B cell (primary cell): ENCODE results near the gene SLC16A1. TPM values are rescaled to one million over a fixed set of nuclear protein-coding genes. Genes with fewer than 3 reads are reported as not detected.

Experiments
- ATAC-seq: fragments of 200-7000 bp; cut with Tn5 transposase; one replicate; pipeline ENCODE4 v1.10.0; 2021; ENCODE audit warnings: low read depth, mild to moderate bottlenecking, moderate number of reproducible peaks, moderate library complexity
- CTCF ChIA-PET: fragments of 350-600 bp; sonication (Branson Sonifier 250); formaldehyde crosslinking; loops from one replicate; lab custom pipeline; 2021; ENCODE audit warnings: antibody characterized with exemption, inconsistent platforms; lab: Charles Lee
- POLR2A ChIA-PET: fragments of 350-600 bp; sonication (Branson Sonifier 250); formaldehyde crosslinking; loops from one replicate; lab custom pipeline; 2021; ENCODE audit warnings: antibody characterized with exemption; lab: Charles Lee
- DNase-seq: peaks from one replicate; pipeline ENCODE4 v3.0.0; 2013
- H2AFZ ChIP-seq: 2 replicates; pipeline ENCODE4 v1.6.1; 2012; ENCODE audit warnings: mild to moderate bottlenecking, low read depth, low read length; ENCODE audit not compliant: insufficient read depth, poor library complexity, severe bottlenecking
- H3K27ac ChIP-seq, 2 donors: 1 replicate in 1 of 2; 2 replicates in 1 of 2; pipeline ENCODE4 v1.5.1; 2012 to 2013; ENCODE audit warnings: low read length in 2 of 2, mild to moderate bottlenecking in 2 of 2, moderate library complexity in 1 of 2
- H3K27me3 ChIP-seq, 4 experiments: fragments of 200-600 bp in 1 of 4; sonication (generic) in 1 of 4; replicated peaks in 1 of 4; 1 replicate in 2 of 4; 2 replicates in 2 of 4; pipeline versions ENCODE4 v1.6.1 to v1.7.0; 2013 to 2016; ENCODE audit warnings: low read length in 3 of 4, mild to moderate bottlenecking in 2 of 4, mixed read lengths in 1 of 4, moderate library complexity in 1 of 4; ENCODE audit not compliant: insufficient read depth in 4 of 4, control insufficient read depth in 3 of 4; ENCODE audit errors: control extremely low read depth in 1 of 4
- H3K36me3 ChIP-seq, 2 experiments: replicated peaks in 1 of 2; 1 replicate in 1 of 2; 2 replicates in 1 of 2; pipeline versions ENCODE4 v1.6.1 to v1.7.1; 2013; ENCODE audit warnings: low read length in 1 of 2; ENCODE audit not compliant: insufficient read depth in 2 of 2, control insufficient read depth in 1 of 2; ENCODE audit errors: control extremely low read depth in 1 of 2, extremely low read depth in 1 of 2
- H3K4me1 ChIP-seq, 2 donors: fragments of 200-600 bp in 1 of 2; sonication (generic) in 1 of 2; 1 replicate in 1 of 2; 2 replicates in 1 of 2; pipeline versions ENCODE4 v1.5.1 to v1.6.1; 2013 to 2017; ENCODE audit warnings: low read length in 2 of 2; ENCODE audit not compliant: control insufficient read depth in 2 of 2, insufficient read depth in 2 of 2
- H3K4me2 ChIP-seq: replicated peaks from 2 replicates; pipeline ENCODE3; 2012; ENCODE audit warnings: mild to moderate bottlenecking, low read depth, low read length; ENCODE audit not compliant: poor library complexity, severe bottlenecking
- H3K4me3 ChIP-seq, 5 experiments: fragments of 200-600 bp in 1 of 5; sonication (generic) in 1 of 5; 1 replicate in 3 of 5; 2 replicates in 2 of 5; pipeline versions ENCODE4 v1.5.1 to v1.7.0; 2011 to 2016; ENCODE audit warnings: low read length in 4 of 5, mild to moderate bottlenecking in 4 of 5, low read depth in 2 of 5, control low read depth in 1 of 5, moderate library complexity in 1 of 5; ENCODE audit not compliant: insufficient read depth in 1 of 5; ENCODE audit errors: control extremely low read depth in 1 of 5, extremely low read depth in 1 of 5
- H3K79me2 ChIP-seq: fragments of 200-600 bp; sonication (generic); one replicate; pipeline ENCODE4 v1.6.0; 2016; ENCODE audit warnings: low read length; ENCODE audit not compliant: control insufficient read depth, insufficient read depth
- H3K9ac ChIP-seq: fragments of 200-600 bp; sonication (generic); 2 replicates; pipeline ENCODE4 v1.6.1; 2017; ENCODE audit warnings: mild to moderate bottlenecking, low read length, moderate library complexity
- H3K9me3 ChIP-seq, 3 donors: one replicate each; pipeline versions ENCODE4 v1.6.1 to v1.7.1; 2013; ENCODE audit warnings: low read length in 2 of 3; ENCODE audit not compliant: control insufficient read depth in 2 of 3, insufficient read depth in 1 of 3; ENCODE audit errors: control extremely low read depth in 1 of 3
- H4K20me1 ChIP-seq: 2 replicates; pipeline ENCODE4 v1.6.0; 2012; ENCODE audit warnings: mild to moderate bottlenecking, low read length; ENCODE audit not compliant: insufficient read depth, control insufficient read depth, poor library complexity, severe bottlenecking
- H3K27ac Mint-ChIP-seq: one replicate; pipeline ENCODE4 v1.8.0; 2021; ENCODE audit warnings: mixed read lengths
- H3K27me3 Mint-ChIP-seq: one replicate; pipeline ENCODE4 v1.8.0; 2021; ENCODE audit warnings: mixed read lengths
- H3K4me1 Mint-ChIP-seq: one replicate; pipeline ENCODE4 v1.8.0; 2021; ENCODE audit warnings: mixed read lengths
- H3K4me3 Mint-ChIP-seq: one replicate; pipeline ENCODE4 v1.8.0; 2021; ENCODE audit warnings: mixed read lengths
- H3K9me3 Mint-ChIP-seq: one replicate; pipeline ENCODE4 v1.8.0; 2022; ENCODE audit warnings: mixed read lengths; ENCODE audit not compliant: insufficient read depth
- EZH2 ChIP-seq: IDR thresholded peaks from 2 replicates; pipeline ENCODE4 v1.6.1; 2012; ENCODE audit warnings: borderline replicate concordance, low read depth, mild to moderate bottlenecking, moderate library complexity, low read length; ENCODE audit not compliant: insufficient read depth, poor library complexity, severe bottlenecking
- WGBS: methylation state at CpG from one replicate; pipeline ENCODE4 v1.1.5; 2013; ENCODE audit warnings: missing lambda C conversion rate; ENCODE audit not compliant: insufficient coverage; 5-methylcytosine and 5-hydroxymethylcytosine counted together
- intact Hi-C: fragments of 100-400 bp; cut with micrococcal nuclease; formaldehyde crosslinking; loops from one replicate; pipeline ENCODE4 v1.10.0; 2022
- polyA plus RNA-seq: library from polyadenylated mRNA; depleted of rRNA; stranded (reverse); fragments of >200 nt; gene quantifications from 2 replicates; pipeline ENCODE4 v1.2.3, GENCODE V29; 2012
- total RNA-seq, 2 donors: library from RNA; stranded (reverse); fragments of 120-200 nt in 1 of 2; gene quantifications; 1 replicate in 1 of 2; 2 replicates in 1 of 2; pipeline versions ENCODE4 v1.2.3 to v1.2.4, GENCODE V29; 2013 to 2022
- TF ChIP-seq, protein P1 (sequence below): fragments of 200-600 bp; IDR thresholded peaks from one replicate; pipeline ENCODE4 v1.8.0; 2022; ENCODE audit warnings: antibody characterized with exemption, mild to moderate bottlenecking

Gene SLC16A1
- total and polyA plus RNA-seq, 2 donors (not counting 1 experiment from before 2014, with no cell fraction given) = 2.1 to 13.0 TPM

DNA sequence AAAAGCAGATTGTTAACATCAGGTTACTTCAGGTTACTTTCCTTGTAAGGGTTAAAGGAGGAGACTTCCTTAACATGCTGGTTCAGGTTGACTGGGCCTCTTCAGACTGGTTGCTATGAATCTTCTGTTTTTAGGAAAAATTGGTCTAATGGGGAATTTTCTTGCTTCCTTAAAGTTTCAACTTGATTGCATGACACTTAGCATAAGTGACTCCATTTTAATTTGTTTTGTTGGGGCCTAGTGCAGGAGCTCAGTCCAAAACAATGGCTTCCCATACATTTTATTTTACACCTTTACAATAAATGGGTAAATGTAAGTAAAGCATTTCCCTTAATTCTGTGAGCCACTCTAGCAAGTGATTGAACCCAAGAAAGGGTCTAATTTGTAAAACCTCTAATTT, 53.8 kb downstream of the SLC16A1 start:
- Histone ChIP-seq H4K20me1 (no peaks in the 10 kb centered on the region), H3K4me3 (no peak overlapping the region), H3K4me2 (no peak overlapping the region), H3K4me1 (no peaks in the 10 kb centered on the region), H2AFZ (no peak overlapping the region), H3K9ac (no peak overlapping the region), H3K9me3 (no peaks in the 10 kb centered on the region), H3K36me3 (no peaks in the 10 kb centered on the region), H3K79me2 (no peaks in the 10 kb centered on the region), H3K27me3 (no peaks in the 10 kb centered on the region), H3K27ac (no peak overlapping the region)
- Mint-ChIP-seq H3K27me3 (no peaks in the 10 kb centered on the region), H3K4me3 (no peak overlapping the region), H3K27ac (no peak overlapping the region), H3K9me3 (no peaks in the 10 kb centered on the region), H3K4me1 (no peaks in the 10 kb centered on the region)
- DNase-seq (no peak), ATAC-seq (no peak)
- TF ChIP-seq EZH2 = no peak
- TF ChIP-seq, protein P1, sequence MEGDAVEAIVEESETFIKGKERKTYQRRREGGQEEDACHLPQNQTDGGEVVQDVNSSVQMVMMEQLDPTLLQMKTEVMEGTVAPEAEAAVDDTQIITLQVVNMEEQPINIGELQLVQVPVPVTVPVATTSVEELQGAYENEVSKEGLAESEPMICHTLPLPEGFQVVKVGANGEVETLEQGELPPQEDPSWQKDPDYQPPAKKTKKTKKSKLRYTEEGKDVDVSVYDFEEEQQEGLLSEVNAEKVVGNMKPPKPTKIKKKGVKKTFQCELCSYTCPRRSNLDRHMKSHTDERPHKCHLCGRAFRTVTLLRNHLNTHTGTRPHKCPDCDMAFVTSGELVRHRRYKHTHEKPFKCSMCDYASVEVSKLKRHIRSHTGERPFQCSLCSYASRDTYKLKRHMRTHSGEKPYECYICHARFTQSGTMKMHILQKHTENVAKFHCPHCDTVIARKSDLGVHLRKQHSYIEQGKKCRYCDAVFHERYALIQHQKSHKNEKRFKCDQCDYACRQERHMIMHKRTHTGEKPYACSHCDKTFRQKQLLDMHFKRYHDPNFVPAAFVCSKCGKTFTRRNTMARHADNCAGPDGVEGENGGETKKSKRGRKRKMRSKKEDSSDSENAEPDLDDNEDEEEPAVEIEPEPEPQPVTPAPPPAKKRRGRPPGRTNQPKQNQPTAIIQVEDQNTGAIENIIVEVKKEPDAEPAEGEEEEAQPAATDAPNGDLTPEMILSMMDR = no peak
- ChIA-PET POLR2A (no interaction called here), CTCF (interaction anchor here (1.2 kb wide), 1 partner anchor 11 kb away, joined by 8 read pairs; no protein-coding TSS in a partner anchor)
- intact Hi-C loops = no loop called here

DNA sequence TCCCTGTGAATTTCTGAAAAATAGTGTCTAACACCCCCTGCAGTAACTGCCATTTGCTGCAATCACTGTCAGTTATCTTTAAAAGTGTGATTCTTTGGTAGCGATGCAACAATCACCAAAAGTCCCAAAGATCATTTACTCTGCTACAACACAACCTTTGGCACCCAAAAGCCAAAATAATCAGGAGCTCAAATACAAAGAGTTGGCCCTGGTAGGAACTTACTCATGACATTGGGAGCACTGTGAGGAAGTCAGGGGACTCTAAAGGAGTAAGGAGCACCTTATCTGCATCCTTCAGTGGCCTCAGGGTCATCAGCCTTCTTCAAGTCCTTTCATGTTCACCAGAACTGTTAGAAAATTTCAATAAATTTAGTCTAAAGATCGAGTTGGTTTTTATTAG, 54.6 kb downstream of the SLC16A1 start:
- no peaks in the 10 kb centered on the region for H3K9me3 Mint-ChIP-seq
- H3K4me3 Mint-ChIP-seq = no peak overlapping the region
- H3K9me3 ChIP-seq = peaks cover 0 to 6% (median 2%) of the 10 kb centered on the region in 3 donors
- H3K79me2 ChIP-seq = no peaks in the 10 kb centered on the region
- no peak overlapping the region for H3K27ac Mint-ChIP-seq
- TF ChIP-seq, protein P1 = no peak
- TF ChIP-seq EZH2 = no peak
- no peak overlapping the region for H3K27ac ChIP-seq
- H3K4me1 ChIP-seq = no peaks in the 10 kb centered on the region
- no peaks in the 10 kb centered on the region for H3K27me3 ChIP-seq
- POLR2A ChIA-PET = no interaction called here
- CTCF ChIA-PET = interaction anchor here (1.2 kb wide), 1 partner anchor 11 kb away, joined by 8 read pairs; no protein-coding TSS in a partner anchor
- no peaks in the 10 kb centered on the region for H3K36me3 ChIP-seq
- no peak overlapping the region for H3K4me3 ChIP-seq
- ATAC-seq (no peak), DNase-seq (no peak)
- H3K4me2 ChIP-seq = no peak overlapping the region
- H3K27me3 Mint-ChIP-seq = no peaks in the 10 kb centered on the region
- H4K20me1 ChIP-seq = no peaks in the 10 kb centered on the region
- no CpG with 5 or more reads among the region's 2 CpGs for WGBS
- no peak overlapping the region for H2AFZ ChIP-seq
- intact Hi-C loops = no loop called here
- no peaks in the 10 kb centered on the region for H3K4me1 Mint-ChIP-seq
- H3K9ac ChIP-seq = no peak overlapping the region
